ENCODE measurements around the gene SAMMSON.

The SAMMSON gene

GRCh38 chr3:69998759-69999139 is 784 bp upstream of the SAMMSON start:
- TF ChIP-seq CTCF (IDR thresholded peaks at IDR 0.05; ENCODE audit: low read depth, low read length) = no peak
- no peak for TF ChIP-seq EZH2phosphoT487 (IDR thresholded peaks at IDR 0.05; ENCODE audit: low read depth)
- H3K4me2 ChIP-seq (ENCODE audit: low read length) = no peak overlapping the region
- H3K27me3 ChIP-seq (ENCODE audit: low read depth, low read length) = no peaks in the 10 kb centered on the region; the same call in none of the 2 replicates
- H3K79me2 ChIP-seq (ENCODE audit: low read length) = no peaks in the 10 kb centered on the region
- H3K4me1 ChIP-seq (ENCODE audit: low read length) = peaks cover 5% of the 10 kb centered on the region
- H3K36me3 ChIP-seq (replicated peaks; ENCODE audit: low read depth, low read length) = no peaks in the 10 kb centered on the region
- H2AFZ ChIP-seq (ENCODE audit: low read depth, low read length) = no peak overlapping the region
- H3K27ac ChIP-seq (ENCODE audit: low read length) = no peak overlapping the region
- H3K9me3 ChIP-seq (ENCODE audit: insufficient read depth, low read length) = no peaks in the 10 kb centered on the region
- no peak overlapping the region for H3K9ac ChIP-seq (ENCODE audit: low read length)
- H3K4me3 ChIP-seq (ENCODE audit: low read length) = no peak overlapping the region
- no peaks in the 10 kb centered on the region for H4K20me1 ChIP-seq (ENCODE audit: insufficient read depth, low read length)

- no peaks in the 10 kb centered on the region for H3K9me3 ChIP-seq (ENCODE audit: insufficient read depth, low read length)
- no peaks in the 10 kb centered on the region; the same call in 1 of the 2 replicates for H3K27me3 ChIP-seq (ENCODE audit: low read depth, low read length)
- H3K9ac ChIP-seq (ENCODE audit: low read length) = no peak overlapping the region
- no peaks in the 10 kb centered on the region for H3K79me2 ChIP-seq (ENCODE audit: low read length)
- H3K4me1 ChIP-seq (ENCODE audit: low read length) = peaks cover 3% of the 10 kb centered on the region
- H3K36me3 ChIP-seq (replicated peaks; ENCODE audit: low read depth, low read length) = no peaks in the 10 kb centered on the region
- H4K20me1 ChIP-seq (ENCODE audit: insufficient read depth, low read length) = no peaks in the 10 kb centered on the region
- H2AFZ ChIP-seq (ENCODE audit: low read depth, low read length) = no peak overlapping the region
- H3K27ac ChIP-seq (ENCODE audit: low read length) = no peak overlapping the region
- no peak for TF ChIP-seq EZH2phosphoT487 (IDR thresholded peaks at IDR 0.05; ENCODE audit: low read depth)
- TF ChIP-seq CTCF (IDR thresholded peaks at IDR 0.05; ENCODE audit: low read depth, low read length) = no peak
- H3K4me3 ChIP-seq (ENCODE audit: low read length) = no peak overlapping the region
- H3K4me2 ChIP-seq (ENCODE audit: low read length) = no peak overlapping the region
Observed at GRCh38 chr3:70000028-70000410, 486 bp downstream of the SAMMSON start.

- no peak overlapping the region for H3K9ac ChIP-seq (ENCODE audit: low read length)
- no peaks in the 10 kb centered on the region for H3K79me2 ChIP-seq (ENCODE audit: low read length)
- H3K36me3 ChIP-seq (replicated peaks; ENCODE audit: low read depth, low read length) = no peaks in the 10 kb centered on the region
- no peak overlapping the region for H2AFZ ChIP-seq (ENCODE audit: low read depth, low read length)
- no peak overlapping the region for H3K27ac ChIP-seq (ENCODE audit: low read length)
- H3K27me3 ChIP-seq (ENCODE audit: low read depth, low read length) = no peaks in the 10 kb centered on the region; the same call in 1 of the 2 replicates
- no peak overlapping the region for H3K4me3 ChIP-seq (ENCODE audit: low read length)
- no peaks in the 10 kb centered on the region for H3K9me3 ChIP-seq (ENCODE audit: insufficient read depth, low read length)
- TF ChIP-seq CTCF (IDR thresholded peaks at IDR 0.05; ENCODE audit: low read depth, low read length) (no peak), EZH2phosphoT487 (IDR thresholded peaks at IDR 0.05; ENCODE audit: low read depth) (no peak)
- no peaks in the 10 kb centered on the region for H4K20me1 ChIP-seq (ENCODE audit: insufficient read depth, low read length)
- no peaks in the 10 kb centered on the region for H3K4me1 ChIP-seq (ENCODE audit: low read length)
- H3K4me2 ChIP-seq (ENCODE audit: low read length) = no peak overlapping the region
Observed at GRCh38 chr3:70000563-70001081, 1.1 kb downstream of the SAMMSON start.

GRCh38 chr3:70003119-70003518 is 3.6 kb downstream of the SAMMSON start:
- TF ChIP-seq EZH2phosphoT487 (IDR thresholded peaks at IDR 0.05; ENCODE audit: low read depth) = no peak
- no peak for TF ChIP-seq CTCF (IDR thresholded peaks at IDR 0.05; ENCODE audit: low read depth, low read length)
- H3K79me2 ChIP-seq (ENCODE audit: low read length) = no peaks in the 10 kb centered on the region
- no peak overlapping the region for H3K4me2 ChIP-seq (ENCODE audit: low read length)
- H3K4me3 ChIP-seq (ENCODE audit: low read length) = no peak overlapping the region
- no peaks in the 10 kb centered on the region; the same call in 1 of the 2 replicates for H3K27me3 ChIP-seq (ENCODE audit: low read depth, low read length)
- H3K36me3 ChIP-seq (replicated peaks; ENCODE audit: low read depth, low read length) = no peaks in the 10 kb centered on the region
- H2AFZ ChIP-seq (ENCODE audit: low read depth, low read length) = no peak overlapping the region
- H3K9ac ChIP-seq (ENCODE audit: low read length) = no peak overlapping the region
- H3K4me1 ChIP-seq (ENCODE audit: low read length) = no peaks in the 10 kb centered on the region
- H3K27ac ChIP-seq (ENCODE audit: low read length) = no peak overlapping the region
- no peaks in the 10 kb centered on the region for H4K20me1 ChIP-seq (ENCODE audit: insufficient read depth, low read length)
- H3K9me3 ChIP-seq (ENCODE audit: insufficient read depth, low read length) = no peaks in the 10 kb centered on the region

Data from OCI-LY3 (cell line).